ENCODE data around the gene B4GALNT3. TPM values are rescaled to one million over a fixed set of nuclear protein-coding genes. Genes with fewer than 3 reads are reported as not detected.
"Not testable (repeated sequence)": the region's sequence is repeated elsewhere in the genome, so short reads cannot be mapped to it uniquely, and the experiment has no call there.

The B4GALNT3 gene
- total RNA-seq, 2 donors from 2014 or later: 131 to 143 TPM

- not testable (repeated sequence) for DNase-seq, ATAC-seq
- intact Hi-C loops (cut with DNase I, micrococcal nuclease): loop anchor here (5.0 to 10.0 kb wide), 4 partner anchors 67 to 237 kb away; partner anchors contain the start of gene WNK1 (in 1 of the 2)
Observed at GRCh38 chr12:577994-578747, 118.4 kb downstream of the B4GALNT3 start.

- intact Hi-C loops (cut with DNase I, micrococcal nuclease): loop anchor here (5.0 to 10.0 kb wide), 4 partner anchors 66 to 236 kb away; partner anchors contain the start of gene WNK1 (in 1 of the 2)
- DNase-seq (no peak), ATAC-seq (no peak)
Observed at GRCh38 chr12:578748-579419, 119.1 kb downstream of the B4GALNT3 start.

GRCh38 chr12:579420-580110 lies 119.8 kb downstream of the B4GALNT3 start:
- DNase-seq: no peak
- no peak for ATAC-seq
- intact Hi-C loops (cut with DNase I, micrococcal nuclease): loop anchor here (5.0 to 10.0 kb wide), 5 partner anchors 65 to 235 kb away; partner anchors contain the start of gene WNK1 (in 1 of the 2)

GRCh38 chr12:580813-581212 lies 121.1 kb downstream of the B4GALNT3 start:
- intact Hi-C loops (cut with DNase I, micrococcal nuclease): loop anchor here in 1 of 2 donors (10.0 kb wide), 1 partner anchor 154 kb away; no protein-coding TSS in a partner anchor
- no peak for ATAC-seq
- no peak for DNase-seq

GRCh38 chr12:581321-581720 lies 121.6 kb downstream of the B4GALNT3 start:
- DNase-seq: no peak
- no peak for ATAC-seq
- intact Hi-C loops (cut with DNase I, micrococcal nuclease): loop anchor here in 1 of 2 donors (10.0 kb wide), 1 partner anchor 153 kb away; no protein-coding TSS in a partner anchor

GRCh38 chr12:581746-582145 lies 122.0 kb downstream of the B4GALNT3 start:
- ATAC-seq: no peak
- DNase-seq: no peak
- intact Hi-C loops (cut with DNase I, micrococcal nuclease): loop anchor here in 1 of 2 donors (10.0 kb wide), 1 partner anchor 153 kb away; no protein-coding TSS in a partner anchor

GRCh38 chr12:583251-583869 lies 123.6 kb downstream of the B4GALNT3 start:
- intact Hi-C loops (cut with DNase I, micrococcal nuclease): loop anchor here in 1 of 2 donors (10.0 kb wide), 1 partner anchor 151 kb away; no protein-coding TSS in a partner anchor
- DNase-seq (no peak), ATAC-seq (peak; percentile 50)

- ATAC-seq (no peak), DNase-seq (no peak)
- intact Hi-C loops (cut with DNase I, micrococcal nuclease): loop anchor here in 1 of 2 donors (10.0 kb wide), 1 partner anchor 149 kb away; no protein-coding TSS in a partner anchor
Observed at GRCh38 chr12:585062-586061, 125.6 kb downstream of the B4GALNT3 start.

GRCh38 chr12:586318-587071 lies 126.8 kb downstream of the B4GALNT3 start:
- DNase-seq (no peak), ATAC-seq (no peak)

GRCh38 chr12:587132-588023 lies 127.6 kb downstream of the B4GALNT3 start:
- no peak for ATAC-seq

More at GRCh38 chr12:586318-587071, 126.8 kb downstream of the B4GALNT3 start:
- intact Hi-C loops (cut with DNase I, micrococcal nuclease): loop anchor here in 1 of 2 donors (10.0 kb wide), 1 partner anchor 148 kb away; no protein-coding TSS in a partner anchor

GRCh38 chr12:588024-588322 lies 128.2 kb downstream of the B4GALNT3 start:
- intact Hi-C loops (cut with DNase I, micrococcal nuclease): loop anchor here in 1 of 2 donors (10.0 kb wide), 1 partner anchor 147 kb away; no protein-coding TSS in a partner anchor
- ATAC-seq: no peak
- DNase-seq: no peak

More at GRCh38 chr12:587132-588023, 127.6 kb downstream of the B4GALNT3 start:
- no peak for DNase-seq
- intact Hi-C loops (cut with DNase I, micrococcal nuclease): loop anchor here in 1 of 2 donors (10.0 kb wide), 1 partner anchor 147 kb away; no protein-coding TSS in a partner anchor

GRCh38 chr12:588646-589045 lies 128.9 kb downstream of the B4GALNT3 start:
- DNase-seq (no peak), ATAC-seq (no peak)
- intact Hi-C loops (cut with DNase I, micrococcal nuclease): loop anchor here in 1 of 2 donors (10.0 kb wide), 1 partner anchor 146 kb away; no protein-coding TSS in a partner anchor

- no peak for ATAC-seq
- intact Hi-C loops (cut with DNase I, micrococcal nuclease): no loop called here
- DNase-seq: no peak
Observed at GRCh38 chr12:590206-590750, 130.5 kb downstream of the B4GALNT3 start.

- ATAC-seq: peak; percentile 96
- intact Hi-C loops (cut with DNase I, micrococcal nuclease): no loop called here
- DNase-seq: peak in 1 of 2 donors; percentile 71
Observed at GRCh38 chr12:591167-592023, 131.7 kb downstream of the B4GALNT3 start.

All from left colon (tissue), 2 donors.